HCT116 (cell line): ENCODE results near the gene DENND1A. TPM values are rescaled to one million over a fixed set of nuclear protein-coding genes. Genes with fewer than 3 reads are reported as not detected.

Experiments used
- ATAC-seq: fragments of 200-7000 bp; cut with Tn5 transposase; 2 replicates; pipeline ENCODE4 v1.9.1; 2020; ENCODE audit warnings: mild to moderate bottlenecking, moderate library complexity
- BruUV-seq: library from RNA; stranded (reverse); fragments of 400-500 nt; replicated peaks from 2 replicates; lab custom pipeline; 2021; lab: Mats Ljungman, UMichigan
- CTCF ChIA-PET: fragments of 300-600 bp; sonication (Branson Sonifier 250); formaldehyde crosslinking; loops from one replicate; lab custom pipeline; 2021; ENCODE audit warnings: antibody characterized with exemption; lab: Charles Lee
- POLR2A ChIA-PET: fragments of 300-600, 350-600 bp; sonication (Branson Sonifier 250); formaldehyde crosslinking; loops from one replicate; lab custom pipeline; 2021; ENCODE audit warnings: antibody characterized with exemption; lab: Charles Lee
- RAD21 ChIA-PET, 2 experiments: fragments of 300-600 bp; sonication (Branson Sonifier 250); formaldehyde crosslinking; loops; one replicate each; lab custom pipeline; 2023; ENCODE audit warnings: low total read pairs in 2 of 2; ENCODE audit not compliant: uncharacterized antibody in 2 of 2, unreplicated experiment in 2 of 2, low non-redundant PET in 1 of 2; lab: Charles Lee
- DNase-seq: peaks from one replicate; pipeline ENCODE4 v3.0.0-alpha.2; 2010; ENCODE audit warnings: low read depth, low spot score
- H2AFZ ChIP-seq: fragments of 200-600 bp; shearing (Covaris generic), sonication (generic); 2 replicates; pipeline ENCODE4 v1.6.1; 2017; ENCODE audit warnings: low read depth, mixed run types, mixed read lengths, antibody characterized with exemption, low read length; ENCODE audit not compliant: poor library complexity, severe bottlenecking
- H3K27ac ChIP-seq: 2 replicates; pipeline ENCODE4 v1.5.1; 2012; ENCODE audit warnings: low read depth, low read length
- H3K27me3 ChIP-seq: fragments of 200-600 bp; sonication (generic); 2 replicates; pipeline ENCODE4 v1.6.1; 2016; ENCODE audit warnings: mixed run types, low read length, mixed read lengths; ENCODE audit not compliant: insufficient read depth
- H3K36me3 ChIP-seq, 2 experiments: fragments of 200-500 bp in 1 of 2; fragments of 200-600 bp in 1 of 2; sonication (Bioruptor generic) in 1 of 2; sonication (generic) in 1 of 2; 2 replicates each; pipeline versions ENCODE4 v1.5.1 to v1.6.1; 2014 to 2016; ENCODE audit warnings: low read length in 2 of 2, inconsistent platforms in 1 of 2, mixed read lengths in 1 of 2, mixed run types in 1 of 2; ENCODE audit not compliant: insufficient read depth in 2 of 2, control insufficient read depth in 1 of 2
- H3K4me1 ChIP-seq, 2 experiments: fragments of 200-600 bp in 1 of 2; sonication (generic) in 1 of 2; 2 replicates each; pipeline versions ENCODE4 v1.5.1 to v1.6.1; 2012 to 2017; ENCODE audit warnings: low read length in 2 of 2, inconsistent platforms in 1 of 2, mild to moderate bottlenecking in 1 of 2, mixed read lengths in 1 of 2, mixed run types in 1 of 2, moderate library complexity in 1 of 2; ENCODE audit not compliant: insufficient read depth in 2 of 2, control insufficient read depth in 1 of 2
- H3K4me2 ChIP-seq: fragments of 200-600 bp; sonication (generic); 2 replicates; pipeline ENCODE4 v1.6.1; 2017; ENCODE audit warnings: mixed run types, low read length, mixed read lengths
- H3K4me3 ChIP-seq, 2 experiments: fragments of 200-600 bp in 1 of 2; sonication (generic) in 1 of 2; replicated peaks in 1 of 2; 2 replicates each; pipeline ENCODE4 v1.5.1; 2011 to 2016; ENCODE audit warnings: low read length in 2 of 2, control low read depth in 1 of 2, low read depth in 1 of 2, mild to moderate bottlenecking in 1 of 2, mixed read lengths in 1 of 2, mixed run types in 1 of 2
- H3K79me2 ChIP-seq: fragments of 200-600 bp; sonication (generic); 2 replicates; pipeline ENCODE4 v1.6.1; 2017; ENCODE audit warnings: mild to moderate bottlenecking, mixed run types, low read length, moderate library complexity, mixed read lengths; ENCODE audit not compliant: insufficient read depth
- H3K9ac ChIP-seq: fragments of 200-600 bp; sonication (generic); 2 replicates; pipeline ENCODE4 v1.6.1; 2016; ENCODE audit warnings: low read length, mixed read lengths
- H3K9me2 ChIP-seq: fragments of 200-600 bp; sonication (generic), shearing (Covaris generic); 2 replicates; pipeline ENCODE4 v1.6.1; 2017; ENCODE audit warnings: mixed run types, mild to moderate bottlenecking, moderate library complexity; ENCODE audit not compliant: insufficient read depth
- H3K9me3 ChIP-seq, 2 experiments: fragments of 200-500 bp in 1 of 2; fragments of 200-600 bp in 1 of 2; sonication (Bioruptor generic) in 1 of 2; sonication (generic) in 1 of 2; 2 replicates each; pipeline ENCODE4 v1.6.1; 2014 to 2017; ENCODE audit warnings: low read length in 2 of 2, mixed read lengths in 2 of 2, inconsistent platforms in 1 of 2, low read depth in 1 of 2, mild to moderate bottlenecking in 1 of 2, mixed run types in 1 of 2, moderate library complexity in 1 of 2; ENCODE audit not compliant: control insufficient read depth in 1 of 2, insufficient read depth in 1 of 2
- H4K20me1 ChIP-seq: fragments of 200-600 bp; sonication (generic), shearing (Covaris generic); 2 replicates; pipeline ENCODE4 v1.6.1; 2017; ENCODE audit warnings: mixed run types, mild to moderate bottlenecking, moderate library complexity; ENCODE audit not compliant: insufficient read depth
- ATF3 ChIP-seq: IDR thresholded peaks from 2 replicates; pipeline ENCODE4 v1.6.1; 2012
- CEBPB ChIP-seq: IDR thresholded peaks from 2 replicates; pipeline ENCODE4 v1.6.1; 2012; ENCODE audit warnings: low read depth
- CTCF ChIP-seq, 3 experiments: fragments of 200-600 bp in 1 of 3; sonication (generic) in 1 of 3; IDR thresholded peaks in 2 of 3; conservative IDR thresholded peaks in 1 of 3; 2 replicates each; pipeline ENCODE4 v1.5.1; 2012 to 2017; ENCODE audit warnings: low read depth in 2 of 3, low read length in 2 of 3, antibody characterized with exemption in 1 of 3, borderline replicate concordance in 1 of 3, control low read depth in 1 of 3, mild to moderate bottlenecking in 1 of 3, mixed read lengths in 1 of 3, mixed run types in 1 of 3, moderate library complexity in 1 of 3; ENCODE audit not compliant: insufficient read depth in 1 of 3
- ELF1 ChIP-seq: IDR thresholded peaks from 2 replicates; pipeline ENCODE4 v1.6.1; 2012; ENCODE audit warnings: low read depth, borderline replicate concordance
- EZH2 ChIP-seq: fragments of 200-600 bp; sonication (generic); IDR thresholded peaks from 2 replicates; pipeline ENCODE4 v1.6.1; 2017; ENCODE audit warnings: antibody characterized with exemption, mixed run types
- EZH2phosphoT487 ChIP-seq: fragments of 200-600 bp; IDR thresholded peaks from 2 replicates; pipeline ENCODE4 v1.6.1; 2018; ENCODE audit warnings: antibody characterized with exemption, borderline replicate concordance
- JUND ChIP-seq: IDR thresholded peaks from 2 replicates; pipeline ENCODE4 v1.6.1; 2012
- POLR2AphosphoS5 ChIP-seq: IDR thresholded peaks from 2 replicates; pipeline ENCODE4 v1.6.1; 2011; ENCODE audit warnings: mild to moderate bottlenecking, low read depth, low read length, moderate library complexity
- RAD21 ChIP-seq: IDR thresholded peaks from 2 replicates; pipeline ENCODE4 v1.6.1; 2012; ENCODE audit warnings: low read depth, mild to moderate bottlenecking
- SIN3A ChIP-seq: IDR thresholded peaks from 2 replicates; pipeline ENCODE4 v1.6.1; 2012; ENCODE audit warnings: low read depth
- SP1 ChIP-seq: IDR thresholded peaks from 2 replicates; pipeline ENCODE4 v1.6.1; 2012; ENCODE audit warnings: low read depth
- SRF ChIP-seq: IDR thresholded peaks from 2 replicates; pipeline ENCODE4 v1.6.1; 2012; ENCODE audit warnings: low read depth
- TCF7L2 ChIP-seq: IDR thresholded peaks from 2 replicates; pipeline ENCODE4 v1.7.0; 2011; ENCODE audit warnings: borderline replicate concordance, inconsistent platforms; ENCODE audit not compliant: insufficient read depth, insufficient read length; ENCODE audit errors: extremely low read depth
- YY1 ChIP-seq: IDR thresholded peaks from 2 replicates; pipeline ENCODE4 v1.6.1; 2011; ENCODE audit warnings: low read length, low read depth, moderate library complexity, mild to moderate bottlenecking; ENCODE audit not compliant: insufficient replicate concordance; ENCODE audit errors: extremely low read depth
- ZNF274 ChIP-seq: fragments of 200-500 bp; sonication (Bioruptor generic); IDR thresholded peaks from 2 replicates; pipeline ENCODE4 v1.6.1; 2014; ENCODE audit warnings: mild to moderate bottlenecking, low read depth, low read length, inconsistent platforms
- intact Hi-C: fragments of 100-400 bp; cut with micrococcal nuclease; formaldehyde crosslinking; loops from 2 replicates; pipeline ENCODE4 v1.10.0; 2022
- total RNA-seq: library from RNA; stranded (reverse); gene quantifications from one replicate; pipeline ENCODE4 v1.2.1, GENCODE V29; 2021; ENCODE audit not compliant: unreplicated experiment

Gene DENND1A
- total RNA-seq, 1 experiment from 2014 or later, result 33.0 TPM

GRCh38 chr9:123432331-123433236, 497.3 kb downstream of the DENND1A start:
- Histone ChIP-seq H3K79me2 (no peaks in the 10 kb centered on the region), H3K4me3 (no peak overlapping the region), H4K20me1 (no peaks in the 10 kb centered on the region), H3K27ac (no peak overlapping the region), H3K4me2 (no peak overlapping the region), H3K4me1 (peaks cover 2 to 6% of the 10 kb centered on the region in 2 experiments; a peak in 2 of 4 replicates), H2AFZ (no peak overlapping the region), H3K9me3 (no peaks in the 10 kb centered on the region), H3K27me3 (no peaks in the 10 kb centered on the region), H3K9me2 (no peaks in the 10 kb centered on the region), H3K36me3 (no peaks in the 10 kb centered on the region), H3K9ac (no peak overlapping the region)
- intact Hi-C loops, result no loop called here
- no peak for DNase-seq
- no peak for TF ChIP-seq CTCF (IDR thresholded peaks at IDR 0.05 in 2 of 3, conservative IDR thresholded peaks at IDR 0.05 in 1 of 3; ENCODE audit: borderline replicate concordance in 1 of 3, insufficient read depth in 1 of 3, low read depth in 2 of 3, low read length in 2 of 3)
- BruUV-seq, result no TSS peak
- ChIA-PET POLR2A (no interaction called here), RAD21 (no interaction called here), CTCF (no interaction called here)
- no peak for ATAC-seq

GRCh38 chr9:123431581-123431980, 498.3 kb downstream of the DENND1A start:
- Histone ChIP-seq H3K4me3 (no peak overlapping the region), H3K9ac (no peak overlapping the region), H4K20me1 (no peaks in the 10 kb centered on the region), H2AFZ (no peak overlapping the region), H3K4me1 (peaks cover 2 to 6% of the 10 kb centered on the region in 2 experiments; a peak in 2 of 4 replicates), H3K9me2 (no peaks in the 10 kb centered on the region), H3K4me2 (no peak overlapping the region), H3K27me3 (no peaks in the 10 kb centered on the region), H3K27ac (no peak overlapping the region), H3K9me3 (no peaks in the 10 kb centered on the region), H3K79me2 (no peaks in the 10 kb centered on the region), H3K36me3 (no peaks in the 10 kb centered on the region)
- POLR2A ChIA-PET, result no interaction called here
- CTCF ChIA-PET, result no interaction called here
- intact Hi-C loops, result no loop called here
- ATAC-seq (no peak), DNase-seq (no peak)
- RAD21 ChIA-PET, result no interaction called here
- no TSS peak for BruUV-seq
- TF ChIP-seq RAD21 (no peak), ZNF274 (no peak), YY1 (no peak), CEBPB (no peak), ATF3 (no peak), SIN3A (no peak), POLR2AphosphoS5 (no peak), EZH2phosphoT487 (no peak), CTCF (IDR thresholded peaks at IDR 0.05 in 2 of 3, conservative IDR thresholded peaks at IDR 0.05 in 1 of 3; ENCODE audit: borderline replicate concordance in 1 of 3, insufficient read depth in 1 of 3, low read depth in 2 of 3, low read length in 2 of 3) (no peak), TCF7L2 (no peak), EZH2 (no peak), ELF1 (no peak), SRF (no peak), SP1 (no peak), JUND (no peak)
